Fibroblast of skin of back (primary cell): ENCODE data around the gene NPHP3.
A peak's percentile ranks its signal among the peaks of the same experiment; 100 is the strongest.

Experiments used
- DNase-seq: peaks from one replicate; pipeline ENCODE4 v3.0.0-alpha.2; 2013

The NPHP3 gene

DNA sequence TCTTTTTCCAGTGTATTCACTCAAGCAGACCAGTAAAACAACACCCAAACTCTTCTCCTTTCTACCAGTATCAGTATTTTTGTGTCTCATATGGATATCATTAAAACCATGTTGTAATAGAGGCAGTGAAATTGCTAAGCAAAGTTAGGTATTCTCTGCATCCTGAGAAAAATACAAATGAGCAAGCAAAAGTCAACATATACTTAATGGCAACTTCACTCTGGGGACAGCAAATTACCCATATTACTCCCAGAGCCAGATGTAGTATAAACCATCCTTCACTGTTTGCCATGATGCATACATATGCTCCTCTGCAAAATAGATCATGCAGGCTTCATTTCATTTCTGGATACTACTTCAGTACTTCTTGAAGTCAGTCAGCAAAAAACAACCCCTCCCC is 40.0 kb downstream of the NPHP3 start:
- no peak for DNase-seq

DNA sequence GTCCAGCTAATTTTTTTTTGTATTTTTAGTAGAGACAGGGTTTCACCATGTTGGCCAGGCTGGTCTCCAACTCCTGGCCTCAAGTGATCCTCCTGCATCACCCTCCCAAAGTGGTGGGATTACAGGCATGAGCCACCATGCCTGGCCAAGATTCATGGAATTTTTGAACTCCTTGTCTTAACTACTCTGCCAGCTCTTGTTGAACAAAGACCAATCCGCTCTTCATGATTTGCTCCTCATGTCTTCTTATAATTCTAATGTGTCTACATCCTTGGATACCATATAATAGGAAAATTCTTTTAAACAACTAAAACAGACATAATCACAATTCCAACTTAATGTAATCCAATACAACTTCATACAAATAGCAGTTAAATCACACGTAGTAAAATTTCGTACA is 40.8 kb downstream of the NPHP3 start:
- no peak for DNase-seq

DNA sequence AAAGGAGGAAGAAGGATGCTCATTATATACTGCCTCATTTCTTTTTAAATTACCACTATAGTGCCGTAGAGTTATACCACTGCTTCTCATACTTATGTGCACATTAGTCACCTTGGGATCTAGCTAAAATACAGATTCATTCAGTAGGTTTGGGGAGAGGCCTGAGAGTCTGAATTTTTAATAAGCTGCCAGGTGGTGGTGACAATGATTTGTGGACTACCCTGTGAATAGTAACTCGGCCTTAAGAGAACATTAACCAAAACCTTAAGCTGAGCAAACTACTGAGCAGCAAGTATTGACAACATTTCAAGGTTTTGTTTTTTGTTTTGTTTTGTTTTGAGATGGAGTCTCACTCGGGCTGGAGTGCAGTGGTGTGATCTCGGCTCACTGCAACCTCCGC is 42.3 kb downstream of the NPHP3 start:
- no peak for DNase-seq

DNA sequence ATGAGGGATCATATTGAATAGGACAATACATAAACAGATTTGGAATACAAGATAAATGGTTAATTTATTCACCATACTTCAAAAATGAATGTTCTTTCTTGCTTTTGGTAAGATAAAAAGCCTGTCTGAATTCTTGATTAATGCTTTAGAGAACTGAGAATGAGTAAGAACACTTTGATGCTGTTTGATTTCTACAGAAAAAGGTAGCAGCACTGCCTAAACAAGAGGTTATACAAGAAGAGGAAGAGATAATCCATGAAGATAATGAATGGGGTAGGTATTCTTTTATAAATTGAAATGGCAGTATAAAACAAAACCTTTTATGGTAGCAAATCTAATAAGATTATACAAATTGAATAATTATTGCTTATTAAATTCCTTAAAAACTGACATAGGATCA is 46.8 kb downstream of the NPHP3 start:
- no peak for DNase-seq

DNA sequence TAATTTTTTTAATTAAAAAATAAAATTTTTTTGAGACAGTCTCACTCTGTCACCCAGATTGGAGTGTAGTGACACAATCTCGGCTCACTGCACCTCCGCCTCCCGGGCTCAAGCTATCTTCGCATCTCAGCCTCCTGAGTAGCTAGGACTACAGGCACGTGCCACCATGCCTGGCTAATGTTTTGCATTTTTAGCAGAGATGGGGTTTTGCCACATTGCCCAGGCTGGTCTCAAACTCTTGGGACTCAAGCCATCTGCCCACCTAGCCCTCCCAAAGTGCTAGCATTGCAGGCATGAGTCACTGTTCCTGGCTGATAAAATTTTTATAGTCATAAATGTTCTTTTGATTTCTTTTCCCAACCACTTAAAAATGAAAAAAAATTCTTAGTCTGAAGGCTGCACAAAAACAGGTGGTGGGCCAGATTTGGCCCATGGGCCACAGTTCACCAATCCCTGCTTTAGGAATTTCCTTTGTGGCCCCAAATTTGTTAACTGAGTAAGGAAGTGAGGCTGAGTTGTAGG is 52.9 kb downstream of the NPHP3 start:
- DNase-seq: no peak

DNA sequence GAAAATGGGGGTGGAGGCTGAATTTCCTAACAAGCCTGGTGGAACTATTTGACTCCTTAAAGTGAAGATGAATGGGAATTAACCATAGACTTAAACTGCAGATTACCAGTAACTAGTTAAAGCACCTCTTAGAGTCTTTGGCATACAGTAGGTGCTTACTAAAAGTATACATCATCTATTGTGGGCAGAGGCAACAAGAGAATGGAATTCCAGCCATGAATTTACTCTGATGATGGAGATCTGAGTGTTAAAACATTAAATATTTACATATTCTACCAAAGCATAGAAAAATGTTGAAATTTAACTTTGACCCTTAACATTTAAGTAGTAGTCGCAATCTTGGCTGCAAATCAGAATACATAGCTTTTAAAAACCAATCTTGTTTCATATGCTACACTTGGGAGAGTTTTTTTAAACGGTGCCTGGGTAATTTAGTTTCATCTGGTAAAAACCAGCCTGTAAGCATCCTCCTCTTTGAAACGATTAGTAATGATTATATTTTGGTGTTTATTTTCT is 56.9 kb downstream of the NPHP3 start:
- DNase-seq: no peak

DNA sequence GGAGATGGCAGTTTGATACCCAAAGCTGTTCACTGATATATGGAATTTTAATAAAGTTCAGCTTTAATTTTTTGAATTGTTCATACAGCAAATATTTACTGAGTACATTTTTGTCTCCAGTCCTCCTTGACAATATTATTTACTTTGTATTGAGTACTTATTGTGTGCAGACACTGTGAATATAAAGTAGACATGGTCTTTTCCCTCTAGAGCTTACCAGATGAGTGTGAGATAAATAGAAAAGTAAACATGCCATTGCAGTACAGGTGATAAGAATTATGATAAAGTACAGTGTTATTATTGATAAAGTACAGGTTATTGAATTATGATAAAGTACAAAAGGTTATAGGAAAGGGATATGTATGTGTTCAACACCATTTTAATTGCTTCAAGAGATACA is 60.0 kb downstream of the NPHP3 start:
- no peak for DNase-seq

DNA sequence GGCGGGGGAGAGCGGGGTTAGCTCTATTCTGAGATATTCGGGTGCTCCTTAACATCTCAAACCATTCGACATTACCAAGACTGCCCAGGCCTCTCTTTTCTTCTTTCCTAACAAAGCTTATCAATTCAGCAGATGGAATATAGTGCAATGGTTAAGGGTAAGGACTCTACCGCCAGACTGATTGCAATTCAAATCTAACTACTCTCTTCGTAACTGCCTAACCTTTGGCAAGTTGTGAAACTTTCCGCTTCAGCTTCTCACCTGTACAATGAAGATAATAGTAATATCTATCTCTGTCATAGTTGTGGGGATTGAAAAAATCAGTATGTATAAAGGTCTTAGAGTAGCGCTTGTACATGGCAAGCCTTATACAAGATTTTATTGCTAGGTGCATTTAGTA is 61.1 kb downstream of the NPHP3 start:
- DNase-seq: no peak

DNA sequence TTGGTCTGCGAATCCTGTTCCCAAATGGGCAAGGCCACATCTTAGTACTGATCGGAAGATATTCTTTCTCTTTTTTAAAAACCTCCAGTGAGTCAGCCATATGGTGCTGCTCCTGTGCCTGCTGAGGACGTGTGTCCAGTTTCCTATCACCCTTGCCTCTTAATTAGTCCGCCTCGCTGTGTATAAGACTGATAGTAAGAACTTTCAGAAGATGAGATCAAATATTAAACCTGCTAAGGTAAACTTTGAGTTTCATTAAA is 61.5 kb downstream of the NPHP3 start:
- DNase-seq: peak; percentile 41

DNA sequence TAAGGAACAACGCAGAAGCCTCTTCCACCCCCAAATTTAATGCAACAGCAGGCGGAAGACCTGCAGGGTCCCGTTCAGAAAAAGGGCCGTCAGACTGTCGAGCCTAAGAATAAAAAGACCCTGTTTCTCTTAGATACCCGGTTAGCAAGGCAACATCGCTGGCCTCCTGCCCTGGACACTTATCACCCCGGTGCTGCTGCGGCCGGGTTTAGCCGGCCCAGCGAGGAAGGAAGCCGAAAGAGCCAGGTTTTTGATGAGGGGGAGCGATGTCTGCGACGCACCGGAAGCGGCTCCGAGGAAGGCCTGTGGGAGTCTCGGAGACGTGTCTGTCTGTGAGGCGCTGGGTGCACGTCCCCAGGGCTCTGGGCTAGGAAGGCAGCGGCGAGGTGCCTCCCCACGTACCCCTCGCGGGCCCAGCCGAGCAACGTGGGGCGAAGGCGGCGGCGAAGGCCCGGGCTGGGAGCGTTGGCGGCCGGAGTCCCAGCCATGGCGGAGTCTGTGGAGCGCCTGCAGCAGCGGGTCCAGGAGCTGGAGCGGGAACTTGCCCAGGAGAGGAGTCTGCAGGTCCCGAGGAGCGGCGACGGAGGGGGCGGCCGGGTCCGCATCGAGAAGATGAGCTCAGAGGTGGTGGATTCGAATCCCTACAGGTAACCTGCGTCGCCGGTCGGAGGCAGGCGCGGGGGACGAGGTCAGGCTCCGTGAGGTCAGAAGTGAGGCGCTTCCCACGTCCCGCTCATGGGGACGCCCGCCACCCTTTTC is 62.0 kb downstream of the NPHP3 start, which contains the start of gene UBA5:
Gene UBA5 (plus strand): TSS at position 278 of the 759 bp plus-strand sequence. CDS start 209 bp downstream, at position 487.
- peak; percentile 75 for DNase-seq

DNA sequence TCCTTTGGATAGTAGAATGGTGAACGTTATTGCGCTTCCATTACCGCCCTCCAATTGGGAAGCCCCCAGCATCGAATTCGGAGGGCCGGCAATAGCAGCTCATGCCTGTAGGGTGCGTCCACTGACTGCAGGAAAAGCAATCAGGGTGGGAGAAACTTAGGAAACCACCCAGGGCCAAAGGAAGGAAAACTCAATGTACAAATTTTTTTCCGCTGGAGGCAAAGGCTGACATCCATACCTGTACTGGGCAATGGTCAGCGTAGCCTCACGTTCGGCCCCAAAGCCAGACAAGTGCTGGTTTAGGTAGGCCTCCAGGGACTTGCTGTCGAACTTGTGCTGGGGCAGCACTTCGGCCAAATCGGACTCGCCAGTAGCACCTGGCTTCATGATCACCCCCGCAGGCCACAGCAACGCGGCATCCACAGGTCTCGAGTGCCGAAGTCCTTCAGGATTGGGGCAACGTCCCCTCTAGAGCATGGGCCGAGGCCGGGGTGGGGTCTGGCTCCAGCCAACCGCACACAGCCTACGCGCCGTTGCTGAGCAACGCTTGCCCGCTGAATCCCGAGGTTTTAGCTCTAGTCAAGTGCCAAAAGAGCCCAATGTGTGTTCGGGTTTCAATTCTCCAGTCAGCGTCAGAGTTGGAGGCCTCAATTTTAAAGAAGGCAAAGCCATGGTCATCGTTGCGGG is 62.7 kb downstream of the NPHP3 start, which contains the start of gene ACAD11:
Gene ACAD11 (minus strand): TSS at position 445 of the 687 bp plus-strand sequence. CDS start 58 bp downstream, at position 387.
- DNase-seq: peak; percentile 76

DNA sequence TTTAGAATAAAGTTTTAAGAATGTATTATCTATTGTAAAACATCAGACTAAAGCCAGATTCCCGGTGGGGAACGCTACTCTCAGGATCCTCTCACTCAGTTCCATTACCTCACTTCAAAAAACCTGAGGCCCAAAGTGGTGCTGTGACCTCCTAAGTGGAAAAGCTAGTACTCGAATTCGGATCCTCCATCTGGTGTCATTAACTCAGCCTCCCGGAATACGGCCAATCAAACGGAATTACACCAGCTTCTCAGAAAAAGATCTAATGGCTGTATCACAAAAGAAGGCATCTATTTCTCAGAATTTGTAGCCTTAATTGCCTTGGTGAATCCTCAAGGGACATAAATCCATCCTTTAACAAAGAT is 63.2 kb downstream of the NPHP3 start:
- DNase-seq: no peak

DNA sequence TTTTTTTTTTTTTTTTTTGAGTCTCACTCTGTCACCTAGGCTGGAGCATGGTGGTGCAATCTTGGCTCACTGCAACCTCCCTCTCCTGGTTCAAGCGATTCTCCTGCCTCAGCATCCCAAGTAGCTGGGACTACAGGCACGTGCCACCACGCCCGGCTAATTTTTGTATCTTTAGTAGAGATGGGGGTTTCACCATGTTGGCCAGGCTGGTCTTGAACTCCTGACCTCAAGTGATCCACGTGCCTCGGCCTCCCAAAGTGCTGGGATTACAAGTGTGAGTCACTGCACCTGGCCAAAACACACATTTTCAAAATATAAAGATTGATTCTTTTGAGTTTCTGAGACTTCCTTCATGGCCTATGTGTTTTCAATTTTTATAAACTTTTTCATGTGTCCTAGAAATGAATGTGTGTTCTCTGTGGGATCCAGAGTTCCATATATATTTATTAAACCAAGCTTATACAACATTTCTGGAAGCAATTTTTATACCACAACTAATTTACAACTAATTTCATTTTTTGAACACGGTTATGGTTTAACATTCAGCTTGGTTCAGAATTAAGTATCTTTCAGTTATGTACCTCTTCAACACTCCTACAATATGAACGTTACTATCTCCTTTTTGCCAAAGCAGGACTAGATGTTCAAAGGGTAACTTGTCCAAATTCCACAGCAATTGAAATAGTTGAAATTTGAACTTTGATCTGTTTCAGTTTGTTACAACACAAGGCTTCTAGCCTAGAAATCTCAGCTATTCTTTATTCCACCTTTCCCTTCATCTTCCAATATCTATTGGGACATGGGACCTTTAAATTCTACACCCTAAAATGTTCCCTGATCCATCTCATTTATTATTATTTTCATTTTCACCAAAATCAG is 64.1 kb downstream of the NPHP3 start:
- DNase-seq: no peak

DNA sequence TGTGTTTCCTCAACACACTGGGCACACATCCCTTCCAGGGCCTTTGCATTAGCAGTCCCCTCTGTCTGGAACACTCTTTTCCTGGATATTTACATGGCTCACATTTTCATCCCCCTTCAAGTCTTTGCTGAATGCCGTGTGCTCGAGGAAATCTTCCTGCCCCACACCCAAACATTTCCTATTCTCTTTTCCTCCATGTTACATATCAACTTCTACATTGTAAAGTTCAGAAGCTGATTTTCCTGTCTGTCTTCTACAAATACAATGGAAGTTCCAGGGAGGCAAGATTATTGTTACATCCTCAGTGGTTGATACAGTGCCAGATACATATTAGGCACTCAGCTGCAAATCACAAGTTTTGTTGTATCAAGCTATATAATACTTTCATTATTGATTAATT is 66.7 kb downstream of the NPHP3 start:
- DNase-seq: no peak

DNA sequence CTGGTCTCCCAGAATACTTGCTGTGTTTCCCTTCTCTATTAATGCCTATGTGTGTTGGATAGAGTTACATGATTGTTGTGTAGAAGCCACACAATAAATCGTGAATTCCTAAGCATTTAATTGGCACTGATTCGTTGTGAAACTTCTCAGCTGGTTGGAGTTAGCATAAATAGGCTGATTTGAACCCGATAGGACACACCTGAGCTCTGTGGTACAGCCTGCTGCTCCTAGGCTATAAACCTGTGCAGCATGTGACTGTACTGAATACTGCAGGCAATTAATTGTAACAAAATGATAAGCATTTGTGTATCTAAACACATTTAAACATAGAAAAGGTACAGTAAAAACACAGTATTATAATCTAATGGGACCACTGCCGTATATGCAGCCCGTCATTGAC is 67.5 kb downstream of the NPHP3 start:
- no peak for DNase-seq

DNA sequence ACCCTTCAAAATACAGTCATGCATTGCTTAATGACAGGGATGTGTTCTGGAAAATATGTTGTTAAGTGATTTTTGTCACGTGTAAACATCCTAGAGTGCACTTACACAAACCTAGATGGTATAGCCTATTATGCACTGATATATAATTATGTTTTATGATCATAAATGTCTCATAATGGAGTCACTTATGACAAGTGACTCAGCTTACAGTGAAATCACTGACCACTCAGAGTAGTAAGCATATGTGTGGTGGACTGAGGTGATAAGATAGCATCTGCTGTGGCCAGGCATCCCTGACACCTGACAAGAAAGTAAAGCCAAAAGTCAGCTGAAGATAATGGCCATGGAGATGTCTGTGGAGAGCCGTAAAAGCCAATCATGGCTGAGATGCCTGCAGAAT is 68.0 kb downstream of the NPHP3 start:
- no peak for DNase-seq

DNA sequence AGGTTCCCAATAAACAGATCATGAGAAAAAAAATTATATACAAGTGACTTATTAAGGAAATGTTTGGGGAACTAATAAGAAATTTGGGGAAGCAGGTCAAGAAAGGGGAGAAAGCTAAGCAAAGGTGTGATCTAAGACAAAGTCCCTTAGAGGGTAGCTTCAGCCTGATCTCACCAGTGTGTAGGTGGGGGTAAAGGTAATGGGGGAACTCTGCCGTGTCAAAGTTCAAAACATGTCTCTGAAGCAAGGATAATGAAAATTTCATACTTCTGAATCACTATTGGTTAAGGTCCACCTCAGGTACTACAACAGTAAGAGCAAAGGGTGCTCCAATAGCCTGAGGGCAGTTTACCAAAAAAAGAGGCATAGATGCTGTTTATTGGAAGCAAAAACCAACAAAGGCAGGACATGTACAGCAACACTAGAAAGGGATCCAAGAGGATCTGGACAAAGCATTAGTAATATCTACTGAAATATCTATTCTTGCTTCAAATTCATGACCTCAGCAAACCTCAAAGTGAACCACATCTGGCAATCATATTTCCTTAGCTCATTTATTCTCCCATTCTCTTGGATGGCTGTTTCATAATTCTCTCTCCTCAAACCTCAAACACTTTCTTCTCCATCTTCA is 69.5 kb downstream of the NPHP3 start:
- DNase-seq: no peak

DNA sequence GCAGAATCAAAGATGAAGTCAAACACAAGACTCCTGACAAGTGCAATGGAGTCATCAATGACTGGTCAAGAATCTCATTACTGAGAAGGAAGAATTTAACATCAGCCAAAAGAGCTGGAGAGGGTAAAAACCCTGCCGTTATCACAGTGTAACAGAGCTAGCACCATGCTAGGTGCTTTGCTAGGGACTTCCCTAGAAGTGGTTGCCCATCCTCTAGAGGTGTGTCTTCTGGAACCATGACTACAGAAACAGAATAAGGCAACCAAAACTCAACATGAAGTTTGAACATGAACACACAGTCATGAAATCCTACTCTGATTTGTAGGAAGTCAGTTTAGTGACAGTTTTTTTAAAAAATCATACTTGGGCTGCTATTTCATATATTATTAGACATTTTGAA is 72.1 kb downstream of the NPHP3 start:
- DNase-seq: no peak

DNA sequence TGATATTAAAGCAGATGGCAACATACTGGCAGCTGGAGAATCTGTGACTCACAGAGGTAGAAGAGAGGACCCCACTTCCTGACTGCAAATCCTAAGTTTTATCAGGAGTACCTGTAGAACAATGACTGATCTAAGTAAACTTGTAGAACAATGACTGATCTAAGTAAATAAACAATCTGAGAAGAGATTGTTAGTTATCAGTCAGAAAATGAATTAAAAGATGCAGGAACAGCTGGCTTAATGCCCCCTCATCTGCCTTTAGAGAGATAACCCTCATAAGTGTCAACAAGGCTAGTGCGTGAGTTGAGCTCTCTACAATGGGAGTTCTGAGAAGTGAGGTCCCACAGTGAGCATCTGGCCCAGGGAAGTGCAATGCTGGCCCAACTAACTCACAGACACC is 77.2 kb downstream of the NPHP3 start:
- no peak for DNase-seq

DNA sequence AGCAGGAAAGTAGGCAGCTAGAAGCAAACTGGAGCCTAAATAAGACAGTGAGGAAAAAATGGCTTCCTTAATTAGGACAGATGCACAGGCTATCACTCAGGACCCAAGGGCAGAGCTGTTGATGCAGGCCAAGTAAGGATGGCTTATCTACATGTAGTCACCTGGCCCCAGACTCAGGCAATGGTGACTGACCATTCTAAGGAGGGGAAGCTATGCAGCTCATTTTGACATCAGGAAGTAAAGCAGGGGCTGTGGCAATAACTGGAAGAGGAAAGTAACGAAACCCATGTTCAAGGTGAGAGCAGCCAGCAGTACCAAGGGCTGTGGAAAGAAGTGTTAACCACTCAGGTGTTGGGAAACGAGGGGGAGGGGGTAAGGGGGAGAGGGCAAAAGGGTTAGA is 78.8 kb downstream of the NPHP3 start:
- no peak for DNase-seq

DNA sequence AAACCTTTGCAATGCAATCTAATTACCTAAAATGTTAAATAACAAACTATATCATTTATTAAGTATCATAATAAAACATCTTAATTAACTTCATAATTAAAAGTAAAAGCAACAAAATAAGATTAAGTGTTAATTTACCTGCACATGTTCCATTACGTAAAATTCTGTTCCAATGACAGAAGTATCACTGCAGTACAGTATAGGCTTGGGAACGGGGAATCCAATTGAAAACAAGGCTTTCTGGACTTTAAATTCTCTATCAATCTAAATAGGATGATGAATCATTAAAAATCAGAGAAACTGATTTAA is 79.7 kb downstream of the NPHP3 start:
- DNase-seq: no peak

DNA sequence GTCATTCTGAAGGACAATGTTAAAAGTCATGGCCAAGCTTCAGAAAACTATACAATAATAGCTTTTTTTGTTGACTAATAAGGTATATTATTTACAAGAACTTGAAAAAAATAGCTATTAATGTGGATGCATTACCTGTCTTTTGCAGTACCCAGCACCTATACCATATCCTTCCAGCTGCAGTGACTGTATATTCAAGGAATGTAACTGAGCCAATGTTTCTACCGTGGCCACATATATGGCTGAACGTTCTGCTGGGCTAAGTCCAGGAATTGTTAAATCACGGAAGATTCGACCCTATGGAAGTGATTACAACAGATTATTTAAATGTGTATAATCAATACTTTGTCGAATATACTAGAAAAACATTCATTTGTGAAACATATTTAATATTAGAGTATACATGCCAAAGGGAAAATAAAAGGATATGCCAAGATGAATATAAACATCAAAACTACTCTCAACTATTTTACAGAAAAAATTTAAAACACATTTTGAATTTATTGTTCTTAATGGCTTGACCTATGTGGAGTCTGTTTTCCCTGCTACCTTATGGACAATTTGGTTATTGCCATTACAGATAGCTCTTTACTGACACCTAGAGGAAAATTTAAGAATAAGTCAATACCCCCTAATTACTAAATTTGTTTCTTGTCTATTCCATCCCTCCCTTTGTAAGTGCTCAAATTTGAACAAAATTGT is 80.2 kb downstream of the NPHP3 start:
- DNase-seq: peak; percentile 60
